Activated naive CD4-positive, alpha-beta T cell treated with anti-CD3 and anti-CD28 coated beads, Interleukin-2, amount 50 U/mL, for 72 hours (primary cell): ENCODE data around the gene PAM. TPM values are rescaled to one million over a fixed set of nuclear protein-coding genes. Genes with fewer than 3 reads are reported as not detected.
"Not testable (repeated sequence)": the region's sequence is repeated elsewhere in the genome, so short reads cannot be mapped to it uniquely, and the experiment has no call there.

Experiments
- ATAC-seq, 2 donors: fragments of 150-1000 bp; cut with Tn5 transposase; 2 replicates each; pipeline ENCODE4 v1.10.0; 2021; ENCODE audit warnings: mild to moderate bottlenecking in 2 of 2, moderate library complexity in 2 of 2
- DNase-seq, 2 donors: peaks; one replicate each; pipeline ENCODE4 v3.0.0; 2021 to 2022; ENCODE audit warnings: low spot score in 2 of 2
- H3K27ac Mint-ChIP-seq, 2 donors: one replicate each; pipeline ENCODE4 v1.8.0; 2022; ENCODE audit warnings: mild to moderate bottlenecking in 2 of 2, mixed read lengths in 2 of 2
- H3K36me3 Mint-ChIP-seq, 2 donors: one replicate each; pipeline ENCODE4 v1.8.0; 2022; ENCODE audit warnings: mixed read lengths in 2 of 2
- H3K9me3 Mint-ChIP-seq, 2 donors: one replicate each; pipeline ENCODE4 v1.8.0; 2022; ENCODE audit warnings: mixed read lengths in 2 of 2
- total RNA-seq, 2 donors: library from RNA; stranded (reverse); gene quantifications; one replicate each; pipeline ENCODE4 v1.2.3, GENCODE V29; 2022

PAM gene
- total RNA-seq, 2 donors from 2014 or later: 14.2 to 88.0 TPM

- ATAC-seq (no peak), DNase-seq (no peak)
- H3K9me3 Mint-ChIP-seq: no peaks in the 10 kb centered on the region
- peaks cover 6 to 15% of the 10 kb centered on the region in 2 donors for H3K36me3 Mint-ChIP-seq
- H3K27ac Mint-ChIP-seq: no peak overlapping the region
Measured at GRCh38 chr5:102875721-102876123, 120.6 kb downstream of the PAM start.

GRCh38 chr5:102876610-102877009, 121.5 kb downstream of the PAM start:
- no peak overlapping the region for H3K27ac Mint-ChIP-seq
- ATAC-seq (no peak), DNase-seq (no peak)
- H3K9me3 Mint-ChIP-seq: no peaks in the 10 kb centered on the region
- peaks cover 6 to 15% of the 10 kb centered on the region in 2 donors for H3K36me3 Mint-ChIP-seq

DNA sequence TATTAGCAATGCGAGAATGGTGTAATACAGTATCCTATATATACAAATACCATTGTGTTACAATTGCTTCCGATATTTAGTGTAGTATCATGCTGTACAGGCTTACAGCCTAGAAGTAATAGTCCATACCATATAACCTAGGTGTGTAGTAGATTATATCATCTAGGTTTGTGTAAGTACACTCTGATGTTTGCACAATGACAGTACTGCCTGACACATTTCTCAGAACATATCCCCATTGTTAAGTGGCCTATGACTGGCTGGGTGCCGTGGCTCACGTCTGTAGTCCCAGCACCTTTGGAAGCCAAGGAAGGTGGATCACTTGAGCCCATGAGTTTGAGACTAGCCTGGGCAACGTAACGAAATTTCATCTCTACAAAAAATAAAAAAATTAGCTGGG, 124.6 kb downstream of the PAM start:
- peaks cover 6 to 8% of the 10 kb centered on the region in 2 donors for H3K36me3 Mint-ChIP-seq
- DNase-seq (no peak), ATAC-seq (no peak)
- H3K27ac Mint-ChIP-seq: no peak overlapping the region
- no peaks in the 10 kb centered on the region for H3K9me3 Mint-ChIP-seq

GRCh38 chr5:102886586-102886985, 131.5 kb downstream of the PAM start:
- no peak overlapping the region for H3K27ac Mint-ChIP-seq

DNA sequence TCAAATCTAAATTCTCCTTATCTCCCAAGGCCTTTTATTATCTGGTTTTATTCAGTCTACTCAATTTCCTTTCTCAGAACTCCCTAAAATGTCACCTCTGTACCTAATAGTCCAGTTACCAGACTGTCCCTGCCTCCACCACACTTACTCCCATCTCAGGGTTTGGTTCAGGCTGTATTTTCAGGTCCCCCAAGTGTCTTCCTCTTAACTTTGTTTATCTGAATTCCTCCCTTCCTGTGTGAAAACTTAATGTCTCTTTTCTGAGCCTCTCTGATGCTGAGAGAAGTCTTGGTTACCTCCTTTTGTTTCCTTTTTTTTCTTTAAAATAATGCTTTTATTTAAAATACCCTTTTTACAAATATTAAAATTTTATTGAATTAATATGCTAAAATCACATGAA, 133.4 kb downstream of the PAM start:
- no peaks in the 10 kb centered on the region for H3K36me3 Mint-ChIP-seq
- H3K27ac Mint-ChIP-seq: no peak overlapping the region
- ATAC-seq (no peak), DNase-seq (no peak)
- no peaks in the 10 kb centered on the region for H3K9me3 Mint-ChIP-seq

More at GRCh38 chr5:102886586-102886985, 131.5 kb downstream of the PAM start:
- DNase-seq (no peak), ATAC-seq (no peak)
- no peaks in the 10 kb centered on the region for H3K36me3 Mint-ChIP-seq
- H3K9me3 Mint-ChIP-seq: no peaks in the 10 kb centered on the region

GRCh38 chr5:102889033-102889432, 133.9 kb downstream of the PAM start:
- Mint-ChIP-seq H3K36me3 (peaks cover 0 to 5% of the 10 kb centered on the region in 2 donors), H3K9me3 (no peaks in the 10 kb centered on the region)

DNA sequence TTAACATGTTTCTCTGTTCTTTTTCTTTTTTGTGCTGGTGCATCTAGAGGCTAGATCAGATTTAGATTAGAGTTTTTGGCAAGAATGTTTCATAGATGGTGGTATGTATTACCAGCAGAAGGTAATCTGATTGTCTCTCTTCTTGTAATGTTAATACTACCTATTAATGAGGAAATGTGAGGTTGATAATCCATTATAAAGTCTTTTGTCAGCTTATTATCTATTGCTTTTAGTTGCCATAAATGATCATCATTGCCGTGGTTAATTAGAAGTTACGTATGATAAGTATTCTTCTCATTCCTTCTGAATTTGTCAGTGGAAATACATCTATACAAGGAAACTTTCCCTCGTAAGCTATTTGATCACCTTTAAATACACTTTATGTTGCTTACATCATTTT, 135.0 kb downstream of the PAM start:
- peaks cover 7 to 12% of the 10 kb centered on the region in 2 donors for H3K36me3 Mint-ChIP-seq

More at GRCh38 chr5:102889033-102889432, 133.9 kb downstream of the PAM start:
- H3K27ac Mint-ChIP-seq: no peak overlapping the region
- no peak for DNase-seq
- no peak for ATAC-seq

DNA sequence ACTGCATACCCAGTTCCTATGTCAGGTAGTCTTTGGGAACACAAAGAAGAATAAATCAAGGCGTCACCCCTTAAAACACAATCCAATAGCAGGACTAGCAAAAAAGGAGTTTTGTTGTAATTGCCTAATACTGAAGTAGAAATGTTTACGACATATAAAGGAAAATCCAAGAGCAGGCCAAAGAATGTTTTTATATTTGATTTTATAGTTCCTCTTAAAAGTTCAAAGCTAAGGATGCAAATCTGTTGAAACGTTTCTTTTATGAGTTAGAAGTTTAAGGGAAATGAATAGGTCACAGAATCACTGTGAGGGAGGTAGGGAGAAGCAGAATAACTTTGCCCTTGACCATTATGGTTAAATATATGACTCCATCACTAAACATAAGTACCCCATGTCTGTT, 136.1 kb downstream of the PAM start:
- H3K9me3 Mint-ChIP-seq: no peaks in the 10 kb centered on the region
- no peak overlapping the region for H3K27ac Mint-ChIP-seq
- no peak for ATAC-seq
- no peak for DNase-seq
- peaks cover 7 to 12% of the 10 kb centered on the region in 2 donors for H3K36me3 Mint-ChIP-seq

More for the DNA sequence above, 135.0 kb downstream of the PAM start:
- no peaks in the 10 kb centered on the region for H3K9me3 Mint-ChIP-seq
- no peak for ATAC-seq
- no peak overlapping the region for H3K27ac Mint-ChIP-seq
- no peak for DNase-seq

DNA sequence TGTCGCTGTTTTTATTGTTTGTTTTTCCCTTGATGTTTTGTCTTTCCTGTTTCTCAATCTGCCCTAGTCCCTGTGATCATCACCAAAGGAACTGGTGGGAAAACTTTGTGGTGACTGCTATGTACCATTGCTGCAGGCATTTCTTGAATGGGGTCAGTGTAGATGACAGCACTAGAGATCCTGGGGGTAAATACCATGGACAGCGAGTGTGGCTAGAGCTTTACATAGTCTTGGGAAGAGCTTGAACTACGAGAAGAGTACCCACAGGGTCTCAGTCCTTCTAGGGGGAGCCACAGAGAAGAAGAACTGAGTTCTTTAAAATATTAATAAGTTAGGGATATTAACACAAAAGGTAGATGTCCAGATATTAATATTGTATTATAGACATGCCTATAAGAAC, 138.8 kb downstream of the PAM start:
- H3K9me3 Mint-ChIP-seq: no peaks in the 10 kb centered on the region
- no peak overlapping the region for H3K27ac Mint-ChIP-seq
- H3K36me3 Mint-ChIP-seq: peaks cover 7 to 12% of the 10 kb centered on the region in 2 donors
- DNase-seq: no peak
- ATAC-seq: no peak

DNA sequence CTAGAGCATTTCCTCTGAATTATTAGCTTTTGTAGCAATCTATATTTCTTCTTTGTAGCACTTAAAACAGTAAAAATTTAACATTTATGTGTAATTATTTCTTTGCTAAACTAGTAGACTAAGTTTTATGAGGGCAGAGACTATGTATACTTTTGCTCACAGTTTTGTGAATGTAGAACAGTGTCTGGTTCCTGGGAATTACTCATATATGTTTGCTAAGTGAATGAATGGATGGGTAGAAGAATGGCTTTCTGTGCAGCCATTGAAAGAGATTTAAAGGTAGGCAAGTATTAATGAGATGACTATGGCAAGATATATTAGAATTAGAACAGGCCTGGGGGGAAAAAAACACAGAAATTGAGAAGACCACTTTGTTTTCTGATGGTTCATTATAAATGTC, 140.1 kb downstream of the PAM start:
- Mint-ChIP-seq H3K27ac (peak overlapping the region in 1 of 2 donors; percentile 51), H3K9me3 (no peaks in the 10 kb centered on the region), H3K36me3 (peaks cover 7 to 12% of the 10 kb centered on the region in 2 donors)
- no peak for DNase-seq
- ATAC-seq: no peak

- no peak for DNase-seq
- Mint-ChIP-seq H3K36me3 (peaks cover 7 to 12% of the 10 kb centered on the region in 2 donors), H3K27ac (no peak overlapping the region), H3K9me3 (no peaks in the 10 kb centered on the region)
- ATAC-seq: no peak
Measured at GRCh38 chr5:102895976-102896375, 140.9 kb downstream of the PAM start.

DNA sequence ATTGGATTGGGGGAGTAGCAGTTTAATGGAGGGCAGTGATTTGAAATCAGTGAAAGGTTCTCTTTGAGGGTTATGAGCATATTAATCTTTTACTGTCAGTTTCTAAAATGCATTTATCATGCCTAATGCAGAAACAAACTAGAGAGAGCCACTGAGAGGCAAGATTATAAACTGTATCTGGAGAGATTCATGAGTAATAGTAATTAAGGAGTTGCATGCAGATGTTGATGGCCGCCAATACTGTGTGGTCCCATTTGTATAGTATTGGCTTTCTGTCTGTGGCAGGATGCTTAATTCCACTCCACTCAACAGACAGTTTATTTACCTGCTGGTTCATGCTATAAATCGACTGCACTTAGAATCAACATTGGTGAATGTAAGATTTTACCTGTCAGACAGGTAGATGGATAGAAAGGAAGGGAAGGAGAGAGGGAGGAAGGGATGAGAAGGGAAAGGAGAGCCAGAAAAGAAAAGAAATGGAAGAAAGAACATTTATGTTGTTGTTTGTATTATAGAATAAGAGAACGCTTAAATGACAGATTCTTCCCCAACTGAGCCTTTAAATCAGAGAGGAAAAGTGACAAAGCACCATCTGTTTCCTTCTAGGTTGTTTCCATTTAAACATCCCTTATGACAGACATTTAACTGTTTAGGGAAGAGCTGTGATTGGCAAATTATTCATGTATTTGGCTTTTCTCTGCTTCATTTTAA, 146.5 kb downstream of the PAM start:
- H3K9me3 Mint-ChIP-seq: peaks cover 0 to 5% of the 10 kb centered on the region in 2 donors
- no peak overlapping the region for H3K27ac Mint-ChIP-seq
- H3K36me3 Mint-ChIP-seq: peaks cover 5 to 27% of the 10 kb centered on the region in 2 donors
- ATAC-seq (no peak), DNase-seq (no peak)

DNA sequence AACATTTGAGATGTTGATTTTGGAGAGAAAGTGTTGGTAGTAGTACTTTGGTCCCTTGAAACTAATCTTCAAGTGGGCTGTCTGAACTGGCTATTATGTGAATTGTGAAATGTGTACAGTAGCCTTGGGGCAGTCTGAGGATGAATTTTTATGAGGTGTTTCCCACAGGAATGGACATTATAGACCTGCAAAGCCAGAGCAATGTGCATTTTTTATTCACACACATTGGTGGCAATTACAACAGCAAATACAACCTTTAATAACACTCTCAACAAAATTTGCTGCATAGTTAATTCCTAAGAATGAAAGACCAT, 147.0 kb downstream of the PAM start:
- no peak overlapping the region for H3K27ac Mint-ChIP-seq
- peaks cover 0 to 6% of the 10 kb centered on the region in 2 donors for H3K9me3 Mint-ChIP-seq
- DNase-seq (no peak), ATAC-seq (no peak)
- H3K36me3 Mint-ChIP-seq: peaks cover 5 to 33% of the 10 kb centered on the region in 2 donors

- Mint-ChIP-seq H3K27ac (no peak overlapping the region), H3K36me3 (peaks cover 5 to 33% of the 10 kb centered on the region in 2 donors), H3K9me3 (peaks cover 0 to 6% of the 10 kb centered on the region in 2 donors)
- no peak for ATAC-seq
- no peak for DNase-seq
Measured at GRCh38 chr5:102902647-102903046, 147.5 kb downstream of the PAM start.

GRCh38 chr5:102903074-102903871, 148.2 kb downstream of the PAM start:
- ATAC-seq (no peak), DNase-seq (no peak)
- H3K27ac Mint-ChIP-seq: no peak overlapping the region
- peaks cover 5 to 33% of the 10 kb centered on the region in 2 donors for H3K36me3 Mint-ChIP-seq
- peaks cover 0 to 6% of the 10 kb centered on the region in 2 donors for H3K9me3 Mint-ChIP-seq

- no peak for DNase-seq
- Mint-ChIP-seq H3K27ac (no peak overlapping the region), H3K9me3 (peaks cover 0 to 6% of the 10 kb centered on the region in 2 donors), H3K36me3 (peaks cover 5 to 33% of the 10 kb centered on the region in 2 donors)
- no peak for ATAC-seq
Measured at GRCh38 chr5:102905056-102905455, 150.0 kb downstream of the PAM start.

DNA sequence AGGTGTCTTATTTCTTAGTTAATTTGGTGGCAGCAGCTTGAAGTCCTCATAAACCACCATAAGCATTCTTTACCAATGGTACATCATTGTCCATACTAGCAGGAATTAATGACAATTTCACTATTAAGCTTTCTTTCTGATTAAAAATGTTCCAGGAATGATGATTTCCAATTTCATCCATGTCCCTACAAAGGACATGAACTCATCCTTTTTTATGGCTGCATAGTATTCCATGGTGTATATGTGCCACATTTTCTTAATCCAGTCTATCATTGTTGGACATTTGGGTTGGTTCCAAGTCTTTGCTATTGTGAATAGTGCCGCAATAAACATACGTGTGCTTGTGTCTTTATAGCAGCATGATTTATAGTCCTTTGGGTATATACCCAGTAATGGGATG, 152.0 kb downstream of the PAM start:
- not testable (repeated sequence) for ATAC-seq, H3K9me3 Mint-ChIP-seq, H3K27ac Mint-ChIP-seq, DNase-seq
- H3K36me3 Mint-ChIP-seq: peaks cover 5 to 33% of the 10 kb centered on the region in 2 donors
